OCI-LY7 (cell line): ENCODE data around the gene ATP8B4. TPM values are rescaled to one million over a fixed set of nuclear protein-coding genes. Genes with fewer than 3 reads are reported as not detected.

Source experiments
- BruUV-seq: library from RNA; stranded (reverse); fragments of 400-500 nt; replicated peaks from 2 replicates; lab custom pipeline; 2021; lab: Mats Ljungman, UMichigan
- CTCF ChIA-PET: fragments of 300-600 bp; sonication (Branson Sonifier 250); formaldehyde crosslinking; loops from one replicate; lab custom pipeline; 2022; ENCODE audit warnings: antibody characterized with exemption; ENCODE audit not compliant: unreplicated experiment; lab: Charles Lee
- POLR2A ChIA-PET: fragments of 300-600 bp; sonication (Branson Sonifier 250); formaldehyde crosslinking; loops from one replicate; lab custom pipeline; 2022; ENCODE audit warnings: antibody characterized with exemption; lab: Charles Lee
- DNase-seq: peaks from one replicate; pipeline ENCODE4 v3.0.0-alpha.2; 2015; ENCODE audit warnings: low spot score
- H2AFZ ChIP-seq: fragments of 200-600 bp; sonication (generic), shearing (Covaris generic); 2 replicates; pipeline ENCODE4 v1.6.1; 2014; ENCODE audit warnings: mild to moderate bottlenecking, antibody characterized with exemption, low read length, moderate library complexity
- H3K27ac ChIP-seq: fragments of 200-600 bp; sonication (generic); 2 replicates; pipeline ENCODE4 v1.5.1; 2014; ENCODE audit warnings: mixed run types, low read depth, mild to moderate bottlenecking, moderate library complexity, low read length, inconsistent platforms; ENCODE audit not compliant: poor library complexity, severe bottlenecking
- H3K36me3 ChIP-seq: fragments of 200-600 bp; sonication (generic); 2 replicates; pipeline ENCODE4 v1.6.1; 2014; ENCODE audit warnings: mild to moderate bottlenecking, antibody characterized with exemption, low read length, moderate library complexity, mixed read lengths; ENCODE audit not compliant: insufficient read depth
- H3K4me1 ChIP-seq: fragments of 200-600 bp; sonication (generic); 2 replicates; pipeline ENCODE4 v1.5.1; 2014; ENCODE audit warnings: mild to moderate bottlenecking, low read length; ENCODE audit not compliant: insufficient read depth, poor library complexity, severe bottlenecking
- H3K4me2 ChIP-seq: fragments of 200-600 bp; sonication (generic); 2 replicates; pipeline ENCODE4 v1.6.1; 2014; ENCODE audit warnings: mild to moderate bottlenecking, low read length
- H3K4me3 ChIP-seq: fragments of 200-600 bp; sonication (generic); 2 replicates; pipeline ENCODE4 v1.5.1; 2014; ENCODE audit warnings: mild to moderate bottlenecking, low read depth, low read length; ENCODE audit not compliant: poor library complexity, severe bottlenecking
- H3K79me2 ChIP-seq: fragments of 200-600 bp; sonication (generic); 2 replicates; pipeline ENCODE4 v1.6.1; 2016; ENCODE audit warnings: low read depth, mild to moderate bottlenecking, low read length, moderate library complexity, mixed read lengths; ENCODE audit not compliant: insufficient read depth
- H3K9me2 ChIP-seq: fragments of 200-600 bp; sonication (generic); 2 replicates; pipeline ENCODE4 v1.6.1; 2016; ENCODE audit warnings: mild to moderate bottlenecking, low read length, mixed read lengths; ENCODE audit not compliant: insufficient read depth
- H3K9me3 ChIP-seq: fragments of 200-600 bp; sonication (generic); 2 replicates; pipeline ENCODE4 v1.6.1; 2014; ENCODE audit warnings: mild to moderate bottlenecking, mixed run types, low read length, mixed read lengths
- H4K20me1 ChIP-seq: fragments of 200-600 bp; sonication (generic); 2 replicates; pipeline ENCODE4 v1.6.1; 2014; ENCODE audit warnings: mild to moderate bottlenecking, antibody characterized with exemption, low read length, moderate library complexity, mixed read lengths; ENCODE audit not compliant: insufficient read depth
- CTCF ChIP-seq: fragments of 200-600 bp; sonication (generic); conservative IDR thresholded peaks from 2 replicates; pipeline ENCODE4 v1.5.1; 2014; ENCODE audit warnings: mild to moderate bottlenecking, antibody characterized with exemption, low read length, moderate library complexity, mixed read lengths
- EZH2phosphoT487 ChIP-seq: fragments of 200-600 bp; sonication (generic); IDR thresholded peaks from 2 replicates; pipeline ENCODE4 v1.6.1; 2018; ENCODE audit warnings: low read depth, borderline replicate concordance, mild to moderate bottlenecking, mixed run types, antibody characterized with exemption, low read length, moderate library complexity, mixed read lengths
- intact Hi-C: fragments of 100-400 bp; cut with micrococcal nuclease; formaldehyde crosslinking; loops from one replicate; pipeline ENCODE4 v1.10.0; 2022; ENCODE audit not compliant: unreplicated experiment
- total RNA-seq, 2 experiments: library from RNA; depleted of rRNA in 1 of 2; stranded (reverse); fragments of >200 nt in 1 of 2; shearing (Covaris generic) in 1 of 2; gene quantifications; 2 replicates each; pipeline ENCODE4 v1.2.3, GENCODE V29; 2014 to 2022

ATP8B4 gene
- total RNA-seq, 2 experiments from 2014 or later = not detected

- ChIA-PET CTCF (no interaction called here), POLR2A (no interaction called here)
- no peaks in the 10 kb centered on the region for H3K4me1 ChIP-seq
- no peaks in the 10 kb centered on the region; the same call in 1 of the 2 replicates for H4K20me1 ChIP-seq
- H3K36me3 ChIP-seq = no peaks in the 10 kb centered on the region
- H3K27ac ChIP-seq = no peak overlapping the region
- BruUV-seq = no TSS peak
- H3K79me2 ChIP-seq = no peaks in the 10 kb centered on the region
- no peak overlapping the region for H2AFZ ChIP-seq
- H3K9me3 ChIP-seq = no peaks in the 10 kb centered on the region
- intact Hi-C loops = no loop called here
- H3K9me2 ChIP-seq = no peaks in the 10 kb centered on the region
- no peak for DNase-seq
- H3K4me3 ChIP-seq = no peak overlapping the region
- H3K4me2 ChIP-seq = no peak overlapping the region
- TF ChIP-seq CTCF = no peak
- no peak for TF ChIP-seq EZH2phosphoT487
Measured at GRCh38 chr15:49923671-49924070, 195.4 kb downstream of the ATP8B4 start.

- H3K4me2 ChIP-seq = no peak overlapping the region
- H3K79me2 ChIP-seq = no peaks in the 10 kb centered on the region
- DNase-seq = no peak
- BruUV-seq = no TSS peak
- no peak overlapping the region for H3K27ac ChIP-seq
- CTCF ChIA-PET = no interaction called here
- no peaks in the 10 kb centered on the region for H3K36me3 ChIP-seq
- no peaks in the 10 kb centered on the region for H3K9me3 ChIP-seq
- H3K9me2 ChIP-seq = no peaks in the 10 kb centered on the region
- intact Hi-C loops = no loop called here
- no peaks in the 10 kb centered on the region for H3K4me1 ChIP-seq
- no peak for TF ChIP-seq CTCF
- TF ChIP-seq EZH2phosphoT487 = no peak
- H3K4me3 ChIP-seq = no peak overlapping the region
- H2AFZ ChIP-seq = no peak overlapping the region
- no peaks in the 10 kb centered on the region for H4K20me1 ChIP-seq
- POLR2A ChIA-PET = no interaction called here
Measured at GRCh38 chr15:49919034-49919433, 200.0 kb downstream of the ATP8B4 start.

- Histone ChIP-seq H3K4me2 (no peak overlapping the region), H4K20me1 (no peaks in the 10 kb centered on the region), H3K4me3 (no peak overlapping the region), H3K27ac (no peak overlapping the region), H3K79me2 (no peaks in the 10 kb centered on the region), H3K4me1 (no peaks in the 10 kb centered on the region), H2AFZ (no peak overlapping the region), H3K9me3 (no peaks in the 10 kb centered on the region), H3K36me3 (no peaks in the 10 kb centered on the region), H3K9me2 (no peaks in the 10 kb centered on the region)
- no peak for DNase-seq
- BruUV-seq = no TSS peak
- CTCF ChIA-PET = no interaction called here
- intact Hi-C loops = no loop called here
- POLR2A ChIA-PET = no interaction called here
- TF ChIP-seq CTCF (no peak), EZH2phosphoT487 (no peak)
Measured at GRCh38 chr15:49918121-49918520, 200.9 kb downstream of the ATP8B4 start.
